Skin epidermis (tissue), 12 donors: ENCODE data around the gene LRRTM2.
A peak's percentile ranks its signal among the peaks of the same experiment; 100 is the strongest.
"Not testable (repeated sequence)": the region's sequence is repeated elsewhere in the genome, so short reads cannot be mapped to it uniquely, and the experiment has no call there.

Experiments
- H3K27ac ChIP-seq, 21 experiments: fragments of 200-600 bp; sonication (generic) in 11 of 21; one replicate each; pipeline ENCODE4 v1.5.0; 2020; ENCODE audit warnings: mild to moderate bottlenecking in 3 of 21, inconsistent platforms in 2 of 21, moderate library complexity in 2 of 21
- H3K4me3 ChIP-seq, 7 experiments: fragments of 200-600 bp; sonication (generic) in 2 of 7; one replicate each; pipeline ENCODE4 v1.5.0; 2020; ENCODE audit warnings: inconsistent platforms in 2 of 7, mild to moderate bottlenecking in 2 of 7, moderate library complexity in 1 of 7

The LRRTM2 gene

GRCh38 chr5:138844812-138845513 lies 30.2 kb downstream of the LRRTM2 start:
- H3K27ac ChIP-seq: peak overlapping the region in 8 of 21 experiments; percentile 11 to 76 (median 36)

DNA sequence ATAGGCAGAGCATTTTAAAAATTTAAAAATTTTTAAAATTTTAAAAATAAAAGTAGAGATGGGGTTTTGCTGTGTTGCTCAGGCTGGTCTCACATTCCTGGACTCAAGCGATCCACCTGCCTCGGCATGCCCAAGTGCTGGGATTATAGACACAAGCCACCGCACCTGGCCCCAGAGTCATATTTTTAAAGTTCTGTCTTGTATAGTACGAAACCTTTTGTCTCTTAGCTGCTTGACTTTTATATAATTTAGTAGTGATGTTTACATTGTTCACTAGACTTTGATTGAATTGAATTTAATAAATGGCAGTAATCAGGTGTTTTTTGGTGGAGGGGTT lies 31.0 kb downstream of the LRRTM2 start:
- H3K27ac ChIP-seq: peak overlapping the region in 2 of 21 experiments; percentile 35 to 38

More at GRCh38 chr5:138844812-138845513, 30.2 kb downstream of the LRRTM2 start:
- no peak overlapping the region for H3K4me3 ChIP-seq

DNA sequence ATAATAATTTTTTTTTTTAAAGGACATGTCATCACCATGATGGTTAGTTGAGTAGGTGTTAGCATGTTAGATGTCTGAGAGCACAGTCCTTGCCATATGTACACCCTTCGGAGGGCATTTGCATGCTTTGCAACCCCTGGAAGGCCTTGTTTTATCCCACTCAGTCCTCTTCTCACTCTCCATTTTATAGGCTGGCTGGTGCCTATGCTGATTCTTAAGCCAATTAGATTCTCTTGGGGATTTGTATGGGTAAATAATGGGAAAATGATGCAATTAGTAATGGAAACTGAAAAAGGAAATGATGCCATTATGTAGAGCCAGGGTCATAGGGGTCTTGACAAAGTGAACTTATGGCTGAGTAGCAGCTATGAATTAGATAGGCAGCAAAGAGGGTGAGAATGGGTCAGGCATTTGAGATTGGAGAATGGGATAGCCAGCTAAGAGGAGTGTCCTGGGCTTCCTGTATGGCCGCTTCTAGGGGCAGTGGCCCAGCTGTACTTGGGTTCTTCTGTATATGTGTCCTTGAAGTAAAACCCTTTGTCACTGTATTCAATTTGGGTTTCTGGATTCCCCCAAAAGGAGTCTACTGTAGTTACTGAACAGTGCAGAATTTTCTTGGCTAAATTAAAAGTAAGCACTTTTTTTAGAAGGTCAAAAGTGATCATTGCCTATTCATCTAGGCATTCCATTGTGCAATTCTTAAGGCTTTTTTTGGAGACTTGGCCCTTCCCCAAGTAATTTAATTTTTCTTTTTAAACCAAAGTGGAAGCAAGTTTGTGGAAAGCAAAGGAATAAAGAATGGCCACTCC lies 31.6 kb downstream of the LRRTM2 start:
- no peak overlapping the region for H3K4me3 ChIP-seq
- peak overlapping the region in 2 of 21 experiments; percentile 35 to 40 for H3K27ac ChIP-seq

More for the DNA sequence above, 31.0 kb downstream of the LRRTM2 start:
- H3K4me3 ChIP-seq: no peak overlapping the region

DNA sequence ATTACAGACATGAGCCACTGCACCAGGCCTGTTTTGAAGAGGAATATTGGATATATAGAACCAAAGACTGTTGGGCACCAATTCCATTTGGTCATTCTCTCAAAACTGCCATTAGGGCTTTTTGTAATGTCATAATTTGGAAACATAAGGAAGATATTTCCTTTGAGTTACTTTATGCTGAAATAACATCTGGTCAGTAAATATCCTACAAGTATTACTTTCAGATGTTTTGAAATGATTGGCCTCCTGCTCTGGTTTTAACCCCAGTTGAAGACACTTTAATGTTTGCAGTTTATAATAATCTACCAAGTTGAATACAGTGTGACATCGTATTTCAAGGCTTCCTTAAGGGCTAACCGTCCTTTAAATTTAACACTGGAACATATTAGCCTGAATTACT lies 33.6 kb downstream of the LRRTM2 start:
- Histone ChIP-seq H3K4me3 (no peak overlapping the region), H3K27ac (no peak overlapping the region)

GRCh38 chr5:138840103-138840502 lies 35.0 kb downstream of the LRRTM2 start:
- Histone ChIP-seq H3K27ac (no peak overlapping the region), H3K4me3 (no peak overlapping the region)

- Histone ChIP-seq H3K4me3 (no peak overlapping the region), H3K27ac (no peak overlapping the region)
These were observed 38.0 kb downstream of the LRRTM2 start for GRCh38 chr5:138837160-138837559.

DNA sequence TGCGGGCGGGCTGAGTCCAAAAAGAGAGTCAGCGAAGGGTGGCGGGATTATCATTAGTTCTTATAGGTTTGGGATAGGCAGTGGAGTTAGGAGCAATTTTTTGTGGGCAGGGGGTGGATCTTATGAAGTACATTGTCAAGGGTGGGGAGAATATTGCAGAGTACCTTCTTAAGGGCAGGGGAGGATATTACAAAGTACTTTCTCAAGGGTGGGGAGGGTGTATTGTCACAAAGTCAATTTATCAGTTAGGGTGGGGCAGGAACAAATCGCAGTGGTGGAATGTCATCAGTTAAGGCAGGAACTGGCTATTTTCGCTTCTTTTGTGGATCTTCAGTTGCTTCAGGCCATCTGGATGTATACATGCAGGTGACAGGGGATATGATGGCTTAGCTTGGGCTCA lies 40.3 kb downstream of the LRRTM2 start:
- H3K4me3 ChIP-seq, H3K27ac ChIP-seq: not testable (repeated sequence)

GRCh38 chr5:138833726-138834480 lies 41.2 kb downstream of the LRRTM2 start:
- H3K4me3 ChIP-seq: no peak overlapping the region
- H3K27ac ChIP-seq: no peak overlapping the region

DNA sequence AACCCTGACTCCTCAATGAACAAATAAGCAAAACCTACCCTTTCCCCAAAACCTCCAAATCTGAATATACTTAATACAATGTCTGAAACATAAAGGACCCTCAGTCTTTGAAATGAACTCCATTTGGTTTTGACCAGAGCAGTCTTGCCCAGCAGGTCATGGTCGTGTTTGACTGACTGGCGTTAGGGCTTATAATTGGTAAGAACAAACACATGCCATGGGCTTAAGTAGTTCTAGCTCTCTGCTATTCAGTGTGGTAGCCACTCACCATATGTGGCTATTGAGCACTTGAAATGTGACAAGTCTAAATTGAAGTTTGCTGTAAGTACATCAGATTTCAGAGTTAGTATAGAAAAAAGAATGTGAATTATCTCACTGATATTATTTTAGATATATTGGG lies 42.1 kb downstream of the LRRTM2 start:
- Histone ChIP-seq H3K4me3 (no peak overlapping the region), H3K27ac (no peak overlapping the region)

GRCh38 chr5:138832218-138832617 lies 42.9 kb downstream of the LRRTM2 start:
- Histone ChIP-seq H3K27ac (no peak overlapping the region), H3K4me3 (no peak overlapping the region)

DNA sequence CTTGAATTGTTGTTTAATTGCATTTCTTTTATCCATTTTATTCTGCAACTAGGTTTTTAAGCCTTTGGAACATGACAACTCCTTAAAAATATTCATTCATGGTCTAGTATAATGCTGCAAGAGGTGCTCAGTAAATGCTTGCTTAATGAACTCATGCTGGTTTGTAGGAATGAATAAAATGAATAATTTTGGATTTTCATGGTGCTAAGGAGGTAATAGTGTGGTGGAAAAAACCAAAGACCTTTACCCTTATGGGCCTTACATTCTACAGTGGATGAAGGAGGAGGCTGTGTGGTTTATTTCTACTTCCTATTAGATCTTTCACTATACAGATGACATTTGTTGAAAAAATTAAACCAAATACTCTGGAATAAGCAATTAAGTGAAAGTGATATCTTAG lies 43.4 kb downstream of the LRRTM2 start:
- no peak overlapping the region for H3K27ac ChIP-seq

GRCh38 chr5:138829341-138829740 lies 45.8 kb downstream of the LRRTM2 start:
- no peak overlapping the region for H3K27ac ChIP-seq
- no peak overlapping the region for H3K4me3 ChIP-seq

More for the DNA sequence above, 43.4 kb downstream of the LRRTM2 start:
- H3K4me3 ChIP-seq: no peak overlapping the region

GRCh38 chr5:138828556-138828955 lies 46.6 kb downstream of the LRRTM2 start:
- no peak overlapping the region for H3K27ac ChIP-seq
- no peak overlapping the region for H3K4me3 ChIP-seq

DNA sequence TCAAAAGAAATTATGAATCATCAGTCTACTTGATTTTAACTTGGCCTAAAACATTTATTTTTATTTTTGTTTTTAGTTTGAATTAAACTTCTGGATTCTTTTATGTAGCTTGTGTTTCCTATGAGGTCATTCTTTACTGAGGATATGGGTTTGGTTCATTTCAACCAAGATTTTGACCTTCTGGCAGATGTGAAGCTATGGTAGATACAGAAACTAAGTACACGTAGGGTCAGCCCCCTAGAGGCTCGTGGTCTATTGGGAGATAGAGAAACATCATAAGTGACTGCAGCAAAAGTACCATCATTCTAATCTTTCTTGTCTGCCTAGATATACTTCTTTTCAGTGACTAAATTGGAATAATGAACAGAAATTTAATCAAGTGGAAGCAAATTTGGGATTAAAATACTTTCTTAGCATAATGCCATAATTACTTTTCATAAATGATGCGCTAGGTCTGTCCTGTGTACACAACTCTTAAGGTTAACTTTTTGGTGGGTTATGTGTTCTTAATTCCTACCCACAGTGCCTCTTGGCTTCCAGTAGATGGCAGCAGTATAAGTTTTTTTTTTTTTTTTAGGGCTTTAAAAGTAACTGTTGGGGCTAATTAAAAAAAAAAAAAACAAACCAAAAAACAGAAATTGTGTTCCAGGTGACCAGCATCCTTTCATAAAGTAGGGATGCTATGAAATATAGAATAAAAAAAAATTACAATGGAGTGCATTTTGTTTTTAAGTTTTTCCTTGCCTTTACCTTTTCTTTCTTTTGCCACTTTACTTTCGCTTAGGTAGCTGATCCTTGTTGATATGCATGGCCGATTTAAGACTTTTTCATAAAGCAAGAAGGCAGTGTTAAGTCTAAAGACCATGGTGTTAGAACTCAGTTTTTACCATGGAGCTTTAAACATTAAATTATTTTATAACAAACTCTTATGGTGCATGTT lies 49.9 kb downstream of the LRRTM2 start:
- Histone ChIP-seq H3K27ac (peak overlapping the region in 1 of 21 experiments; percentile 2), H3K4me3 (no peak overlapping the region)

DNA sequence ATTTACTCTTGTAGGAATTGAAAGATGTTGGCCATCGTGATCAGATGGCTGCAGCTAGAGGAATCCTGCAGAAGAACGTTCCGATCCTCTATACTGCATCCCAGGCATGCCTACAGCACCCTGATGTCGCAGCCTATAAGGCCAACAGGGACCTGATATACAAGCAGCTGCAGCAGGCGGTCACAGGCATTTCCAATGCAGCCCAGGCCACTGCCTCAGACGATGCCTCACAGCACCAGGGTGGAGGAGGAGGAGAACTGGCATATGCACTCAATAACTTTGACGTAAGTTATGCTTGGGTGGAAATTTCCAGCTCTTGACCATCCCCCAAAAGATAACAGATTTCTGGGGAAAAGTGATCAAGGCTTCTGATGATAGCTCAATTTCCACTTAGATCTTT lies 50.6 kb downstream of the LRRTM2 start:
- Histone ChIP-seq H3K27ac (peak overlapping the region in 1 of 21 experiments; percentile 2), H3K4me3 (no peak overlapping the region)

GRCh38 chr5:138820695-138821094 lies 54.4 kb downstream of the LRRTM2 start:
- no peak overlapping the region for H3K27ac ChIP-seq

DNA sequence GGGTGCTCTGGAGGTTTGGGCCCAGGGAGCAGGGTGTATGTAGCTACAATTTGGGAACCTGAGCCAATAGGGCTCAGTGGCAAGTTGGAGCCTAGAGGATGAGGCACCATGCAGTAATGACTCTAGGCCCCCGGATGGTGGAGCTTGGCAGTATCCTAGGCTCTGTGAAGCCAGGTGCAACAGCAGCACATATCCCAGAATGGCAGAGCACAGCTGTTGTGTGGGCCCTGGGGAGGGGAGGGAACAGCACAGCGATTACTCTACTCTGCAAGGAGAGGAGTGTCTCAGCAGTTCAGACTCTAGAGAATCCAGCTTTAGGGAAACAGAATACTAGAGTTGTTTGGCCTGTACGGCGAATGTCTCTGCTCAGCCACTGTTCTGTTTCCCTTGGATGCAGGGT lies 56.1 kb downstream of the LRRTM2 start:
- peak overlapping the region in 1 of 21 experiments; percentile 4 for H3K27ac ChIP-seq
- no peak overlapping the region for H3K4me3 ChIP-seq

More at GRCh38 chr5:138820695-138821094, 54.4 kb downstream of the LRRTM2 start:
- H3K4me3 ChIP-seq: no peak overlapping the region
